NOMO-1 treated with DMSO at 0.1 percent for 48 hours (cell line): Measurements from ENCODE around the gene ZNF79.

ENCODE experiments used
- DNase-seq: peaks from one replicate; lab custom pipeline; 2025; ENCODE audit not compliant: unreplicated experiment; lab: John Stamatoyannopoulos, UW

ZNF79 gene

DNA sequence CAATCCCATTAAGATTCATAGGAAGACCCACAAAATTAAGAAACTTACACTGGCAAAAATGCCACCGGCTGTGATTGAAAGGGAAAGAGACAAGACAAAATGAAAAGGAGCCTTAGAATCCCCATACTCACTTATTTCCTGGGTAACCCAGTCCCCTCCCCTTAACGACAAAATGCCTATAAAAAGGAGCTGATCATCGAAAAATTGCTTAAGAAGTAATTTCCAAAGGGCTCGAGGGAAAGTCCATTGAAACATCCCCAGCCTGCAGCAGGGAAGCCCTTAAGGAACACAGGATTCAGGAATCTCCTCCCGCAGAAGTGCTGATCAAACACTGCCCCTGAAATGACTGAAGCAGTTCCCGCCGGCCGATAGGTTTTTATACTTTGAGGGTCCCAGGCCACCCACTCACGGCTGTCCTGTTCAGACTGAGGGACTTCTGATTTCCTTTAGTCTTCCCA, 677 bp upstream of the ZNF79 start:
- no peak for DNase-seq

DNA sequence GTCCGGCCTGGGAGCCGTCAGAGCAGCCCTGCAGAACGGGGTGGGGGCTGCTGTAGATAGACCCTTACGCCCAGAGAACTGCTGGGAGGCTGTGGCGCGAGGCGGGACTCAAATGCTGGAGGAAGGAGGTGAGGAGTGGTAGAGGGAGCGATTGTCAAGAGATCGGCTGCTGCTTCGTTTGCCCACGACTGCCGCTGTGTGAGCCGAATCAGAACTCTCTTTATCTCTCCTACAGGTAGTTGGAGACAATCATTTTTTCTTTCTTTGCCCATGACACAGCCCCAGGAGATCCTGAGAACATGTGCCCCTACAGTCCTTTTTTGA, 456 bp downstream of the ZNF79 start:
- DNase-seq: peak; percentile 34

DNA sequence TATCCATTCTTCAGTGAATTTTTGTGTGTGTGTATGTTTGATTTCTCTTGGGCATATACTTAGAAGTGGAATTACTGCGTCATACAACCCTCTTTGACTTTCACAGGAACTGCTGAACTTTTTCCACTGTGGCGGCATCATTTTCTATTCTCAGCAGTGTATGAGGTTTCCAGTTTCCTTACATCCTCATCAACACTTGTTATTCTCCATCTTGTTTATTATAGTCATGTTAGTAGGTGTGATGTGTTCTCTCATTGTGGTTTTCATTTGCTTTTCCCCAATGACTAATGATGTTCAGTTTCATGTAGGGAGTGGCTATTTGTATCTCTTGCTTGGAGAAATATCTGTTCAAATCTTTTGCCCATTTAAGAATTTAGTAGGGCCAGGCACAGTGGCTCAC, 2.6 kb downstream of the ZNF79 start:
- DNase-seq: no peak

DNA sequence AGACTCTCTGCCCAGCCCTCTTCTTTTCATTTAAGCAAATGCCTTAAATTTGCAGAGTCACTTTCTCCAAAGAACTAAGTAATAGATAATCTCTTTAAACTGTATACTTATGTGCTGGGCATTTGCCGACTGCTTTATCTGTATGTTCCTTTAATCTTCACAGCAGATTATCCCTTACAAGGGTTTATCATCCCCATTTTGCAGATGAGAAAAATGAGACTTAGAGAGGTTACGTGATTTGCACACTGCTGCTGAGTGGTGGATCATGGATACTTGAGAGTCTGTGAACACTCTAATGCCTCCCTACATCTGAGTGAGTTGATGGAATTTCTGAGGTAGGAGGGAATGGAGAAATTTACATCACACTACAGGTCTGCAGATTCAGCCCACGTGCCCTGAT, 4.2 kb downstream of the ZNF79 start:
- no peak for DNase-seq

DNA sequence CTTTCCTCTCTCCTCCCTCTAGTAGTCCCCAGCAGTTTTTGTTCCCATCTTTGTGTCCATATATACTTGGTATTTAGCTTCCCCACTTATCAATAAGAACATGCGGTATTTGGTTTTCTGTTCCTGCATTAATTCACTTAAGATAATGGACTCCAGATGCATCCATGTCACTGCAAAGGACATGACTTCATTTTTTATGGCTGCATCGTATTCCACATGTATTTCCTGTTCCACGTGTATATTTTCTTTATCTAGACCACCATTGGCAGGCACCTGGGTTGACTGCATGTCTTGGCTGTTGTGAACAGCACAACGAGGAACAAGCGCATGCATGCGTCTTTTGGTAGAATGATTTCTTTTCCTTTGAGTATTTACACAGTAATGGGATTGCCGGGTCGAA, 6.2 kb downstream of the ZNF79 start:
- DNase-seq: no peak

DNA sequence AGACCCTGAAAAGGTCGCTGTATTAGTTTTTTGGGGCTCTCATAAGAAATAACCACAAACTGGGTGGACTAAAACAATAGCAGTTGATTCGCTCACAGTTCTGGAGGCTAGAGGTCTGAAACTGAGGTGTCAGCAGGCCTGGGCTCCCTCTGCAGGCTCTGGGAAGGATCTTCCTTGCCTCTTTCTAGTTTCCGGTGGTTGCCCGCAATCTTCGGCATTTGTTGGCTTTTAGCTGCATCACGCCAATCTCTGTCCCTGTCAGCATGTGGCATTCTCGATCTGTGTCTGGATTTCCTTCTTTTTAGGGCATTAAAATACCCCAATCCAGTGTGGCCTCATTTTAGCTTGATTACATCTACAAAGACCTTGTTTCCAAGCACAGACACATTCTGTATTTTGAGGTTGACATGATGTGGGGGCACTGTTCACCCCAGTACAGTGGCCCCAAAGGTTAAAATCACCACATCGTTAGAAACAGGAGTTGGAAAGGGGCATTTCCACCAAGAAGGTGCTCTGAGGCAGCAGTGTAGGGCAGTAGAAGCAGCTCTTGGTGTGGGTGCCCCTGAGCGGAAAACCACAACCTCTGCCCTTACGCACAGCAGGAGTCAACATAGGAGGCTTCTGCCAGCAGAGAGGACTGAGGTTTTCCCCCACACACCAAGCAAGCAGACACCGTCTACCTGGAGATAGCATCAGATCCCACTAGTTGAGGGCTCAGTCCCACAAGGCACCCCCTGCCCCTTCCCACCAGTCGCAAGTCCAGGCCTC, 13.5 kb downstream of the ZNF79 start:
- no peak for DNase-seq

DNA sequence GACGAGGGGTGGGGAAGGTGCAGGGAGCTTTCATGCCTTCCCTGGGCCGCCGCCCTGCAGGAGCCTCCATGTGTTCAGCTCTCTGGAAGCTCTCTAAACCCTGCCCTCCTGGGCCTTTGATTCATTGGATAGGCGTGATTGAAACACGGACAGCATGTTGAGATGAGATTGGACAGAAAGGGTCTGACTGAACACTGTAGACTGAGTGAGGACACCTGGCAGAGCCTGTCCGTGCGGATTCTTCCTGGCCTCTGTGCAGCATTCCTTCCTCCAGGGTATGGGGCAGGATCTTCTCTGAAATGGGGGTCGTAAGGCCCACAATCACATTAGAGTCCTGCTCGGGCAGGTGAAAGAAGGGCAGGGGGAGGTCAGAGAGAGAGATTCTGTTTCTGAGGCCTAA, 14.2 kb downstream of the ZNF79 start:
- no peak for DNase-seq

DNA sequence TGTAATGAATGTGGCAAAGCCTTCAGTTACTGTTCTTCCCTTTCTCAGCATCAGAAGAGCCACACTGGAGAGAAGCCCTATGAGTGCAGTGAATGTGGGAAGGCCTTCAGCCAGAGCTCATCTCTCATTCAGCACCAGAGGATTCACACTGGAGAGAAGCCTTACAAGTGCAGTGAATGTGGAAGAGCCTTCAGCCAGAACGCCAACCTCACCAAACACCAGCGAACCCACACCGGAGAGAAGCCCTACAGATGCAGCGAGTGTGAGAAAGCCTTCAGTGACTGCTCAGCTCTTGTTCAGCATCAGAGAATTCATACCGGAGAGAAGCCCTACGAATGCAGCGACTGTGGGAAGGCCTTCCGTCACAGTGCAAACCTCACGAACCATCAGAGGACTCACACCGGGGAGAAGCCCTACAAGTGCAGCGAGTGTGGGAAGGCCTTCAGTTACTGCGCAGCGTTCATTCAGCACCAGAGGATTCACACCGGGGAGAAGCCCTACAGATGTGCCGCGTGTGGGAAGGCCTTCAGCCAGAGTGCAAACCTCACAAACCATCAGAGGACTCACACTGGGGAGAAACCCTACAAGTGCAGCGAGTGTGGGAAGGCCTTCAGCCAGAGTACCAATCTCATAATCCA, 20.2 kb downstream of the ZNF79 start:
- DNase-seq: no peak

DNA sequence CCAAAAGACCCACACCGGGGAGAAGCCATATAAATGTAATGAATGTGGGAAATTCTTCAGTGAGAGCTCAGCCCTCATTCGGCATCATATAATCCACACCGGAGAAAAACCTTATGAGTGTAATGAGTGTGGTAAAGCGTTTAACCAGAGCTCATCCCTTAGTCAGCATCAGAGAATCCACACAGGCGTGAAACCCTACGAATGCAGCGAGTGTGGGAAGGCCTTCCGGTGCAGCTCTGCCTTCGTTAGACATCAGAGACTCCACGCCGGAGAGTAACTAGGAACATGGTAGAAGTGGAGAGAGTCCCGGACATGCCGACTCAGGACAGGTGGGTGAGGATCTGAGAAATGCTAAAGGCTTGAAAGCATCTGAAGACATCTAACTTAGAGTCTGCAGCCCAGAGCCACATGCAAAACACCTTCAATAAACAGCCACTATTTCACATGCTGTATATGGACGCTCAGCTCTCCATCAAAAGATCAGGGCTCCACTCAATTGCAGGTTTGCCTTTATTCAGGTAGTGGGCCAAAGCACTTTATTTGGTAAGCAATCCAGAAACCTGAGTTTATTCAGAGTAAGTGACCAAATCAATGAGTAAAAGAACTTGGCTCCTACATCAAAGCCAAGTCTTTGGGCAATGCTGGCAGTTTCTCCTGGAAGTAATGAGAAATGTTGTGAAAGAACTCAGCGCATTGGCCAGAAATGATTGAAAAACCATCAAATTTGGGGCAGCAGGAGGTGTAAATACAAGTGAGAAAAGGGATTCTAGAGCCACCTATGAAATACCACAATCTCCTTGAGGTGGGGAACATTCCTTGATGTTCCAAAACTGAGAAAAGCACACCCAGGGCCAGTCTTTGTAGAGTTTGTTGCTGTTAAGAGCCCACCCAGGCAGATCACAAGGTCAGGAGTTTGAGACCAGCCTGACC, 21.0 kb downstream of the ZNF79 start:
- no peak for DNase-seq

DNA sequence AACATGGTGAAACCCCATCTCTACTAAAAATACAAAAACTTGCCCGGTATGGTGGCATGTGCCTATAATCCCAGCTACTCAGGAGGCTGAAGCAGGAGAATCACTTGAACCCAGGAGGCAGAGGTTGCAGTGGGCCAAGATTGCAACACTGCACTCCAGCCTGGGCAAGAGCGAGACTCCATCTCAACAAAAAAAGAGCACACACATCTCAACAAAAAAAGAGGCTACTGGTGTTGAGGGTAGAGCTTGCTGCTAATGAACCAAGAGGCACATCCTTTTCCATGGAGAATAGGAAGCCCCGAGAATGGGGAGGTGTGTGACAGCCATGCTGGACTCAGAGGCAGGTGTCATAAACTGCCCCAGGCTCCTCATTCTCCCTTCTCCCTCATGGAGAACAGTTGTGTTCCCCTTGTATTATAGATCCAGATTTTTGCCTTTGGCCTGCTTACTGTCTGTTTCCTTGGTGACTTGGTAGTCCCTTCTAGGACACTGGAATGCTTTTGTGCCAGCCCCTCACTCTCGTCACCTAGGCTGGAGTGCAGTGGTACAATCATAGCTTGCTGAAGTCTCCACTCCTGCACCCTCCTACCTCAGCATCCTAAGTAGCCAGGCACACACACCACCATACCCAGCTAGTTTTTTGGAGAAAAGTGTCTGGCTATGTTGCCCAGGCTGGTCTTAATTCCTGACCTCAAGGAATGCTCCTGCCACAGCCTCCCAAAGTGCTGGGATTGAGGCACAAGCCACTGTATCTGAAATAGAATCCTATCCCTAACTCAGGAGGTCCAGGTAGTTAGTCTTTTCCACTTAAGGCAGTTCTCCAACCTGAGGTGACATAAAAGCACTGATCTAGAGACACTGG, 21.9 kb downstream of the ZNF79 start:
- no peak for DNase-seq

DNA sequence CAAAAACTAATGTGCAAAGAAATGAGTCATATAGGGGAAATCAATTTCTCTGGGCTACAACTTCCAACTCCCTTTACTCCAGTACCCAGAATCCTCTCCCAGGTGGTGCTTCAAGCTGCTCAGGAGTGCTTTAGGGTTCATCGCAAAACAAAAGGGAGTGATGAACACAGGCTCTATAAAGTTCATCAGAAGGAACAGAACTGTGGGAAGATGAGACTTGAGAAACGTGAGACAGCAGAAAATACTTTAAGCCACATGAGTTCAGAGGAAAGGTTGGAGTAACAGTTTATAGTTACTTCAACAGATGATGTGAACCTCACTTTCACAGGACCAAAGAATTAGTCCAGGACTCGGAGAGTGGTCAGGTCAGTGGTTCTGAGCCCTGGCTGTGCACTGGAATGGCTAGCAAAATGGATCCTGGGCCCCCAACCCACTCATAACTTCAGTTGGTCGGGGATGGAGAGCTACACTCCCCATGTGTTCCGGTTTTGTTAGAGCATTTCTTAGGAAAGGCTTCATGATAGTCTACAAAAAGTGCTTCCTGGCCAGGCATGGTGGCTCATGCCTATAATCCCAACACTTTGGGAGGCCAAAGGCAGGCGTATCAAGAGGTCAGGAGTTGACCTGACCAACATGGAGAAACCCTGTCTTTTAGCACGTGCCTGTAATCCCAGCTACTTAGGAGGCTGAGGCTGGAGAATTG, 22.7 kb downstream of the ZNF79 start:
- no peak for DNase-seq

DNA sequence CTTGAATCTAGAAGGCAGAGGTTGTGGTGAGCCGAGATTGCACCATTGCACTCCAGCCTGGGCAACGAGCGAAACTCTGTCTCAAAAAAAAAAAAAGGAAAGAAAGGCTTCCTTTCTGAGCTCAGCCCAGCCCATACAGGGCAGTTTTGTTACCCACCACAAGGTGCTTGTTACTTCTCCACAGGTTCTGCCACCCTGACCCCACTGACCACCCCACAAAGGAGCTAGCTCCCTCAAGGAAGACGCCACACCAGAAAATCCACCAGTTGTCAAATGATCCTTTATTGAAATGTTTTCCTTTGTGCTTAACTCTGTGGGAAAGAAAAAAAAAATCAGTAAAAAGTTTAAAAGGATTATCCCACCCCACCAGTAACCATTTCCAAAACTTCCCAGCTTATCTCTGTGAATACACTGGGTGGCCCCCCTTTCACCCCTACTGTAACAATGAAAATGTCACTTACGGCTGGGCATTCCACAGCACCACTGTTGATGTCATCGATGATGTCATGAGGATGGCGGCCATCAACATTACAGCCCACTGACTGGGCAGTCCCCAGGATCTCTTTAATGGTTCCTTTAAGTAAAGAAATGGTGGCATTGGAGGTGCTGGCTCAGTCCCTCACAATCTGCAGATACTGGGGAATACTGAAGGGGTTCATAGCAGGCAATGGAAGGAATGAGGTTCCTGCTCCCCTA, 23.4 kb downstream of the ZNF79 start:
- no peak for DNase-seq

DNA sequence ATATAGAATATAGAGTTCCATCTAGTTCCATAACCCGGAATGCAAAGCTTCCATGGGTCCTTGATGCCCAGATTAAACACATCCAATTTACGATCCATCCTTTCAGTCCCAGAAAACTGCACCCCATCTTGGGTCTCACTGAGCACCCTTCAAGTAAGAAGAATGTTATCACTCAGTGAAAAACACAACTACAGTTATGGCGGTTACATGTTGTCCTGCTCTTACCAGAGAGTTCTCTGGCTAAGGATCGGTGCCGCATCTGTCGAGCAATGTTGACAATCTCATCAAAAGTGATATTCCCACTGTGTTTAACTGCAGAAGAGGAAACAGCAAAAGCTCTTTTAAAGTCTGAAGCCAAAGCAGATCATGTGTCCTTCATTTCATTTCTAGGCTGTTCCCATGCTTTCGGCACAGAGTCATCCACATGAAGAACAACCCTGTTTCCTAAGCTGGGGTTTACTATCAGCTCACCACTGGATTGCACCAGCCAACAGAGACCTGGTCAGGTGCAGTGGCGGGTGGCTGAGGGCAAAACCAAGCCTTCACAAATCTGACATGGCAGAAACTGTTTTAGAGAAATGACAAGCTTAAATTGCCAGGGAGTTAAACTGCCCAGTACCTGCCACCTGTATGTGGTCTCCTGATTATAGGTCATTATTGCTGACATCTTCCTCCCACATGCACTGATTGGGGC, 24.1 kb downstream of the ZNF79 start:
- DNase-seq: no peak

DNA sequence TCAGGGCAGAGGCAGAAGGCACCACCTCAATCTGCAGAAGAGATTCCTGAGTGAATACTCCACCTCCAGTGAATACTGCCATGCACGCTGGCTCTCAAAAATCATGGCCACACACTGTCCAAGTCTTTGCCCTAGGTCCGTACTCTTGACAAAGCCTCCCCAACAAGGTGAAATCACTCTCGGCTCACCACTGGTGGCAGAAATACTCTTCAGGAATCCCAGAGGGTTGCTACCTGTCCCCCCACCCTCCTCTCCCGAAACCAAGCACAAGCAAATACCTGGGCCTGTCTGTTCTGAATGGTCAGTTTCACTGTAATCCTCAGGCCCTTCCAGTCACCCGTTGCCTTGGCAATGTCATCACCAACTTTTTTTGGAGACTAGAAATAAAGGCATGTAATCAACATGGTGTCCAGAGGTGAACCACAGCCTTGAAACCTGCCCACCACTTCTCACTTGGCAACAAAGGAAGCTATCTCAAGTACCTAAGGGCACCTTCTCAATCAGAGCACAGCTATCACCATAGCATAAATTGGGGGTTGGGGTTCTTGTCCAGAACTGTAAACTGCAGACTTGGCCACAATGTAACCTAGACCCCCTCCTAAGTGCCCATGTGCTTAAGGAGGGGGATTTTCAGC, 25.3 kb downstream of the ZNF79 start:
- DNase-seq: no peak

DNA sequence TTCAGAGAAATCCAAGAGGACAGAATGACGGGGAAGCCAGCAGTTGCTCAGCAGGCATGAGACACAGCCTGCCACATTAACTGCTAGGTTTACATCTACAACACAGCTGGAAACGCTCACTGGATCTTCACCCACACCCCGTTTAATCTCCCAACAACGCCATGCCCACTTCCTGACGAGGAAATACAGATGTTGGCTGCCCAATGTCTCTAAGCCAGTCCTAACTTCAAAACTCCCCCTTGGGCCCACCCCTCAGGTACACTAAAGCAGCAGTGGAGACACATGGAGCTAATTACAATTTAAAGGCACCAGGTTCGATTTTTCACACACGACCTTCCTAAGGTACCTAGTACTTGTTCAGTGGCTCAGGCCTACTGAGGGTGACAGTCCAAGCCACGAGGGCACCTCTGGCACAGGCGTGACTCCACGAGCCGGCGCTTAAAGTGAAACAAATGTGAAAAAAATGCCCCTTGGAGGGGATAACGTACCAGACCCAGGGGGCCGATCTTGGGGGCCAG, 26.1 kb downstream of the ZNF79 start:
- DNase-seq: no peak

DNA sequence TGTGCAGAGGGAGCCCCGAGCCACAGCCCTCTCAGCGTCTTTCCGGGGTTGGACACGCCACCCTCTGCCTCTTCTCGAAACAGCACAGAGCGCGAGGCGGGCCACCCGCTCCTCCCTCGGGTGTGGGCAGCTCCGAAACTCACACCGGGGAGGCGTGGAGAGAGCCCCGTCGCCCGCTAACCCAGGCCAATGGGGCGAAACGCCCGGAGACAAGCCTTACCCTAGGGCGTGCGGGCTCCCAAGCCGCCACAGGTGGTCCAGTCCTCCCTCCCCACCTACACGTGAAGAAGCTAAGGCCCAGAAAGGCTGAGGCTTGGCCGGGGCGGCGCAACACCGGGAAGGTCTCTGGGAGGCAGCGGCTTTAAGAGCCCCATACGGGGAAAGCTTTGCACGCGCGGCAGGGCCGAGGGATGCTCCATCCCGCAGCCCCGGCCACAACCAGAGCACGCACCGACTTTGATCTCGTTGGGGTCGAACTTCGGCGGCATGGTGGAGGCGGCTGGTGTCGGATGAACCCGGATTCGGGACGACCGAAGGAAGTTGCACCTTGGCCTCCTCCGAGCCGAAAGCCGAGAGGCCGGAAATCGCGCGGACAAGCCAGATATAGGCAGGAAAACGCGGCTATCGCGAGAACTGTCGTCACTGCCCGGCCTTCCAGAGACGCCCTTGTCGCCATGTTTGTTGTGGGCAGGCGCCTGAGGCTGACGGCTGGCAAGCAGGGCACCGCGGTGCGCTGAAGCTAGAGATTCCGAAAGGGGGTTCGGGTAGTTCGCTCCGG, 26.8 kb downstream of the ZNF79 start, which contains the start of the genes LRSAM1 and RPL12:
TSS of gene LRSAM1 (plus strand) at position 681 of the 778 bp plus-strand sequence. CDS start 3,018 bp downstream, outside the sequence.
TSS of gene RPL12 (minus strand) at position 577 of the 778 bp plus-strand sequence. CDS start at position 488, 89 bp downstream.
- peak; percentile 86 for DNase-seq

DNA sequence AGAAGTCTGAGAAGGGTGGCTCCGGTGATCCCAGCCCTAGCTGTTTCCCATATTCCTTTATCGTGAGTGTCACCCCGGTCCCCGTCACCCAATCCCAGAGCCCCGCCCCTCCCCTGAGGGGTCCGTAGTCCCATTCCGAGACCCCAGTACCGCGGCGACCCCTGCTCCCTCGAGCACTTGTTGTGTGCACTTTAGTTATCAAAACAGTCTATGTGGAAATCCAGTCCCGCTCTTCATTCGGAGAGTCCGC, 27.4 kb downstream of the ZNF79 start:
- peak; percentile 45 for DNase-seq
